ENCODE measurements around the gene NISCH. TPM values are rescaled to one million over a fixed set of nuclear protein-coding genes. Genes with fewer than 3 reads are reported as not detected.

Gene NISCH
- polyA plus RNA-seq, 3 donors, result 9.7 to 106 (median 13.1) TPM

- Histone ChIP-seq H2AFZ (ENCODE audit: insufficient read depth, low read depth, low read length, poor library complexity, severe bottlenecking) (no peak overlapping the region), H3K4me3 (replicated peaks in 1 of 3; ENCODE audit: low read depth in 2 of 3, low read length in 3 of 3) (no peak overlapping the region), H3K27me3 (ENCODE audit: control insufficient read depth in 2 of 2, insufficient read depth in 2 of 2, low read length in 2 of 2) (no peaks in the 10 kb centered on the region), H3K4me2 (replicated peaks; ENCODE audit: extremely low read depth, low read length, poor library complexity, severe bottlenecking) (no peak overlapping the region), H4K20me1 (ENCODE audit: insufficient read depth, low read length) (no peaks in the 10 kb centered on the region), H3K9me3 (replicated peaks in 1 of 2; ENCODE audit: control insufficient read depth in 1 of 2, insufficient read depth in 1 of 2, low read length in 2 of 2) (no peaks in the 10 kb centered on the region), H3K4me1 (ENCODE audit: control insufficient read depth in 1 of 2, insufficient read depth in 2 of 2, low read length in 2 of 2) (peaks cover 27 to 39% of the 10 kb centered on the region in 2 donors), H3K36me3 (replicated peaks in 1 of 2; ENCODE audit: control insufficient read depth in 1 of 2, insufficient read depth in 2 of 2, low read length in 2 of 2) (peaks cover 58 to 86% of the 10 kb centered on the region in 2 donors), H3K27ac (ENCODE audit: low read depth in 1 of 2, low read length in 2 of 2) (no peak overlapping the region), H3K9ac (ENCODE audit: insufficient read depth, low read length, poor library complexity, severe bottlenecking) (no peak overlapping the region), H3K79me2 (ENCODE audit: insufficient read depth, low read length) (peaks cover 6% of the 10 kb centered on the region)
- Mint-ChIP-seq H3K4me3 (no peak overlapping the region), H3K36me3 (peaks cover 80 to 90% of the 10 kb centered on the region in 2 donors), H3K27me3 (ENCODE audit: low read depth in 3 of 3) (peaks cover 0 to 5% (median 0%) of the 10 kb centered on the region in 3 donors), H3K27ac (peak overlapping the region in 2 of 7 donors; percentile 11 to 62), H3K4me1 (peaks cover 36% of the 10 kb centered on the region), H3K9me3 (peaks cover 0 to 3% (median 0%) of the 10 kb centered on the region in 7 donors)
- intact Hi-C loops (cut with micrococcal nuclease), result no loop called here
- TF ChIP-seq CTCF (IDR thresholded peaks at IDR 0.05), result no peak
- no peak for DNase-seq
- WGBS (ENCODE audit: insufficient coverage), result 91% methylated on average over 31 of the region's 31 CpGs
These were observed 31.8 kb downstream of the NISCH start for GRCh38 chr3:52487050-52487787.

DNA sequence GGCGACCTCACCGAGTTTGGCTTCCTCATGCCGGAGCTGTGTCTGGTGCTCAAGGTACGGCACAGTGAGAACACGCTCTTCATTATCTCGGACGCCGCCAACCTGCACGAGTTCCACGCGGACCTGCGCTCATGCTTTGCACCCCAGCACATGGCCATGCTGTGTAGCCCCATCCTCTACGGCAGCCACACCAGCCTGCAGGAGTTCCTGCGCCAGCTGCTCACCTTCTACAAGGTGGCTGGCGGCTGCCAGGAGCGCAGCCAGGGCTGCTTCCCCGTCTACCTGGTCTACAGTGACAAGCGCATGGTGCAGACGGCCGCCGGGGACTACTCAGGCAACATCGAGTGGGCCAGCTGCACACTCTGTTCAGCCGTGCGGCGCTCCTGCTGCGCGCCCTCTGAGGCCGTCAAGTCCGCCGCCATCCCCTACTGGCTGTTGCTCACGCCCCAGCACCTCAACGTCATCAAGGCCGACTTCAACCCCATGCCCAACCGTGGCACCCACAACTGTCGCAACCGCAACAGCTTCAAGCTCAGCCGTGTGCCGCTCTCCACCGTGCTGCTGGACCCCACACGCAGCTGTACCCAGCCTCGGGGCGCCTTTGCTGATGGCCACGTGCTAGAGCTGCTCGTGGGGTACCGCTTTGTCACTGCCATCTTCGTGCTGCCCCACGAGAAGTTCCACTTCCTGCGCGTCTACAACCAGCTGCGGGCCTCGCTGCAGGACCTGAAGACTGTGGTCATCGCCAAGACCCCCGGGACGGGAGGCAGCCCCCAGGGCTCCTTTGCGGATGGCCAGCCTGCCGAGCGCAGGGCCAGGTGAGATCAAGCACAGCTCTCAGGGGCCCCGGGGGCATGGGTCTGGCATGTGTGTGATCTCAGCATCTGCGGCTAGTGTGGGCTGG lies 32.6 kb downstream of the NISCH start:
- H3K9ac ChIP-seq (ENCODE audit: insufficient read depth, low read length, poor library complexity, severe bottlenecking), result no peak overlapping the region
- H3K4me3 ChIP-seq (replicated peaks in 1 of 3; ENCODE audit: low read depth in 2 of 3, low read length in 3 of 3), result no peak overlapping the region
- intact Hi-C loops (cut with micrococcal nuclease), result no loop called here
- Mint-ChIP-seq H3K4me1 (peaks cover 44% of the 10 kb centered on the region), H3K27me3 (ENCODE audit: low read depth in 3 of 3) (peaks cover 0 to 5% (median 0%) of the 10 kb centered on the region in 3 donors), H3K4me3 (no peak overlapping the region), H3K9me3 (peaks cover 0 to 3% (median 0%) of the 10 kb centered on the region in 7 donors), H3K27ac (peak overlapping the region in 1 of 7 donors; percentile 62), H3K36me3 (peaks cover 80 to 90% of the 10 kb centered on the region in 2 donors)
- H3K4me2 ChIP-seq (replicated peaks; ENCODE audit: extremely low read depth, low read length, poor library complexity, severe bottlenecking), result no peak overlapping the region
- H3K36me3 ChIP-seq (replicated peaks in 1 of 2; ENCODE audit: control insufficient read depth in 1 of 2, insufficient read depth in 2 of 2, low read length in 2 of 2), result peaks cover 57 to 86% of the 10 kb centered on the region in 2 donors
- H3K4me1 ChIP-seq (ENCODE audit: control insufficient read depth in 1 of 2, insufficient read depth in 2 of 2, low read length in 2 of 2), result peaks cover 35 to 47% of the 10 kb centered on the region in 2 donors
- no peaks in the 10 kb centered on the region for H3K27me3 ChIP-seq (ENCODE audit: control insufficient read depth in 2 of 2, insufficient read depth in 2 of 2, low read length in 2 of 2)
- H2AFZ ChIP-seq (ENCODE audit: insufficient read depth, low read depth, low read length, poor library complexity, severe bottlenecking), result no peak overlapping the region
- no peak for TF ChIP-seq CTCF (IDR thresholded peaks at IDR 0.05)
- 97% methylated on average over 54 of the region's 59 CpGs for WGBS (ENCODE audit: insufficient coverage)
- DNase-seq, result no peak
- H4K20me1 ChIP-seq (ENCODE audit: insufficient read depth, low read length), result no peaks in the 10 kb centered on the region
- no peaks in the 10 kb centered on the region for H3K9me3 ChIP-seq (replicated peaks in 1 of 2; ENCODE audit: control insufficient read depth in 1 of 2, insufficient read depth in 1 of 2, low read length in 2 of 2)
- peaks cover 6% of the 10 kb centered on the region for H3K79me2 ChIP-seq (ENCODE audit: insufficient read depth, low read length)
- no peak overlapping the region for H3K27ac ChIP-seq (ENCODE audit: low read depth in 1 of 2, low read length in 2 of 2)

All from CD14-positive monocyte (primary cell).